ENCODE measurements around the gene SLBP. TPM values are rescaled to one million over a fixed set of nuclear protein-coding genes. Genes with fewer than 3 reads are reported as not detected.

Gene SLBP
- total and polyA plus RNA-seq, 2 of the 8 experiments (the other 6 are each of a cell fraction or from before 2014, with no cell fraction given) = 44.1 to 49.0 TPM

DNA sequence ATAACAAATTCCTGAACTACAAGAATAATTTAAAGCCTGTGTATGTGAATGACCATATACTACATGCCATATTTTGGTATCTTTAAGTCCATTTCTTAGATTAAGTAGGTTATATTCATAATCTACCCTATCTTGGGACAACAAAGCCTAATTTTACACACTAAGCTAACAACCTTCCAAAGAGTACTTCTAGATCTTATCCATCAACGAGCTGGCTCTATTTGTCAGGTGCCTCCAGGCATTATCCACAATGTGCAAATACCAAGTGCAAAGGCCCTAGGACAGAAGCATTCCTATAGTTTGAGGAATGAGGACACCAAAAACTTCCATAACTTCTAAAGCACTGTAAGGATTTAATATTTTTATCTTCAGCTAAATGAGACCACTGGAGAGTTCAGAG lies 3.5 kb downstream of the SLBP start:
- Histone ChIP-seq H3K4me2 (ENCODE audit: insufficient read depth in 1 of 2, low read depth in 2 of 2, low read length in 2 of 2) (no peak overlapping the region), H4K8ac (ENCODE audit: extremely low read depth, insufficient read depth, low read length) (no peak overlapping the region), H4K91ac (replicated peaks; ENCODE audit: insufficient read length, low read length) (no peak overlapping the region), H2AFZ (ENCODE audit: low read length) (no peak overlapping the region), H3K56ac (replicated peaks; ENCODE audit: insufficient read length, low read depth, low read length) (no peak overlapping the region), H3K4ac (replicated peaks; ENCODE audit: insufficient read length, low read depth, low read length) (no peak overlapping the region), H3K4me3 (ENCODE audit: extremely low read depth in 1 of 4, insufficient read depth in 2 of 4, low read depth in 3 of 4, low read length in 4 of 4) (no peak overlapping the region), H2AK5ac (ENCODE audit: low read depth, low read length) (no peak overlapping the region), H2BK15ac (ENCODE audit: low read length) (no peak overlapping the region), H3K9ac (replicated peaks in 1 of 4; ENCODE audit: extremely low read depth in 1 of 4, low read depth in 3 of 4, low read length in 3 of 4) (no peak overlapping the region), H4K20me1 (replicated peaks in 1 of 2; ENCODE audit: control insufficient read depth in 1 of 2, insufficient read depth in 2 of 2, low read length in 2 of 2) (peaks cover 0 to 18% of the 10 kb centered on the region in 2 experiments), H2BK120ac (replicated peaks; ENCODE audit: low read depth, low read length) (no peak overlapping the region), H3K79me2 (ENCODE audit: control insufficient read depth in 1 of 2, insufficient read depth in 2 of 2, low read length in 2 of 2) (peaks cover 13 to 60% of the 10 kb centered on the region in 2 experiments), H3K23me2 (ENCODE audit: low read depth, low read length) (peaks cover 12% of the 10 kb centered on the region; the same call in 1 of the 2 replicates), H3K79me1 (ENCODE audit: low read depth, low read length) (peaks cover 13% of the 10 kb centered on the region), H2BK12ac (ENCODE audit: low read depth, low read length) (no peak overlapping the region), H3K14ac (ENCODE audit: insufficient read length) (no peak overlapping the region), H3K23ac (ENCODE audit: insufficient read length) (no peak overlapping the region), H2BK5ac (ENCODE audit: low read depth, low read length) (no peak overlapping the region), H3K4me1 (replicated peaks in 1 of 4; ENCODE audit: control insufficient read depth in 3 of 4, insufficient read depth in 4 of 4, low read length in 3 of 4) (peaks cover 0 to 7% (median 2%) of the 10 kb centered on the region in 4 experiments; a peak in 4 of 7 replicates), H2BK20ac (ENCODE audit: low read length) (no peak overlapping the region), H3K9me3 (ENCODE audit: insufficient read depth in 2 of 2, low read depth in 1 of 2, low read length in 1 of 2) (no peaks in the 10 kb centered on the region), H3K36me3 (ENCODE audit: control insufficient read depth in 2 of 4, insufficient read depth in 4 of 4, low read length in 3 of 4) (peaks cover 5 to 26% (median 10%) of the 10 kb centered on the region in 4 experiments), H3K18ac (ENCODE audit: extremely low read depth, low read length) (no peak overlapping the region), H3K27me3 (replicated peaks in 1 of 4; ENCODE audit: control insufficient read depth in 3 of 4, extremely low read depth in 1 of 4, insufficient read depth in 3 of 4, low read length in 3 of 4) (no peaks in the 10 kb centered on the region), H3K27ac (ENCODE audit: low read depth, low read length) (no peak overlapping the region), H4K5ac (ENCODE audit: insufficient read length, low read depth, low read length) (no peak overlapping the region)
- POLR2A ChIA-PET (ENCODE audit: partially characterized antibody) = interaction anchor here (0.7 to 7.9 kb wide), 4 partner anchors 14 to 35 kb away, joined by 3 to 100 read pairs (median 5); partner anchors contain the start of genes TACC3 and TMEM129
- TF ChIP-seq, protein P1, sequence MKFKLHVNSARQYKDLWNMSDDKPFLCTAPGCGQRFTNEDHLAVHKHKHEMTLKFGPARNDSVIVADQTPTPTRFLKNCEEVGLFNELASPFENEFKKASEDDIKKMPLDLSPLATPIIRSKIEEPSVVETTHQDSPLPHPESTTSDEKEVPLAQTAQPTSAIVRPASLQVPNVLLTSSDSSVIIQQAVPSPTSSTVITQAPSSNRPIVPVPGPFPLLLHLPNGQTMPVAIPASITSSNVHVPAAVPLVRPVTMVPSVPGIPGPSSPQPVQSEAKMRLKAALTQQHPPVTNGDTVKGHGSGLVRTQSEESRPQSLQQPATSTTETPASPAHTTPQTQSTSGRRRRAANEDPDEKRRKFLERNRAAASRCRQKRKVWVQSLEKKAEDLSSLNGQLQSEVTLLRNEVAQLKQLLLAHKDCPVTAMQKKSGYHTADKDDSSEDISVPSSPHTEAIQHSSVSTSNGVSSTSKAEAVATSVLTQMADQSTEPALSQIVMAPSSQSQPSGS (IDR thresholded peaks at IDR 0.05; ENCODE audit: low read length) = no peak
- TF ChIP-seq PHF8 (conservative IDR thresholded peaks at IDR 0.05; ENCODE audit: low read depth, low read length) (no peak), FOSL1 (IDR thresholded peaks at IDR 0.05; ENCODE audit: insufficient read depth, low read depth, low read length) (no peak), SP4 (IDR thresholded peaks at IDR 0.05; ENCODE audit: low read length) (no peak), KDM4A (IDR thresholded peaks at IDR 0.05; ENCODE audit: low read depth, low read length, severe bottlenecking) (no peak), KDM1A (IDR thresholded peaks at IDR 0.05; ENCODE audit: borderline replicate concordance, low read length) (no peak), NRF1 (IDR thresholded peaks at IDR 0.05; ENCODE audit: low read depth, low read length) (no peak), NANOG (IDR thresholded peaks at IDR 0.05; ENCODE audit: insufficient read depth, low read depth, low read length, poor library complexity, severe bottlenecking) (no peak), GTF2F1 (IDR thresholded peaks at IDR 0.05; ENCODE audit: borderline replicate concordance, low read depth, low read length) (no peak), SAP30 (IDR thresholded peaks at IDR 0.05; ENCODE audit: insufficient read depth, insufficient replicate concordance, low read length) (no peak), RFX5 (IDR thresholded peaks at IDR 0.05; ENCODE audit: borderline replicate concordance, low read depth, low read length) (no peak)
- WGBS, 2 experiments (ENCODE audit: extremely low coverage in 1 of 2, insufficient coverage in 1 of 2, insufficient read length in 1 of 2, insufficient replicate concordance in 2 of 2, low coverage in 1 of 2, low lambda C conversion rate in 2 of 2, missing lambda C conversion rate in 1 of 2) = 74% methylated on average over 1 of the region's 1 CpG; no CpG with 5 or more reads in 1 of the 2 experiments
- no peak for FAIRE-seq
- CTCF ChIA-PET (ENCODE audit: partially characterized antibody) = interaction anchor here (0.5 to 9.6 kb wide), 9 partner anchors 8 to 191 kb away, joined by 3 to 94 read pairs (median 4); partner anchors contain the start of genes TACC3 and TMEM129
- no peak for DNase-seq (ENCODE audit: low read depth in 1 of 2, low spot score in 2 of 2)

All from H1 (cell line).